Stimulated activated CD8-positive, alpha-beta memory T cell treated with anti-CD3 and anti-CD28 coated beads, Interleukin-12 subunit alpha, Interleukin-12 subunit beta, amount 100 ng/mL, for 24 hours (primary cell): Measurements from ENCODE around the gene DDX1.

Experiments used
- DNase-seq: peaks from one replicate; pipeline ENCODE4 v3.0.0-alpha.2; 2020; ENCODE audit errors: extremely low read depth

The DDX1 gene

DNA sequence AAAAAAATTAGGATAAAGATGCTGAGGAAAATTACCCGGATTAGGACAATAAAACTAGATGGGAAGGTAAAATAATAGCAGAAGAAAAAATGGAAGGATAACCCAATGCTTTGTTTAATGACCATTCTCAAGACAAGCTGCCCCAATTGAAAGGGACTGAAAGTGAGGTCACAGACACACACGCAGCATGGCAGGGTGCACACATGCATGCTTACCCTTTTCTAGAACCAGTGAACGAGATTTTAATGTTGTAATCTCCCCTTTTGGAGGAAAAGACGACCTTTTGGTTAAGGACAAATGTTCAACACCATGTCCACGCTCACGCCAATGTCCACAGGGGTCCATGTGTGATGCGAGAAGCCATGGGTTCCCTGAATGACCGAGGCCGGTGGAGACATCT, 70.9 kb downstream of the DDX1 start:
- no peak for DNase-seq

DNA sequence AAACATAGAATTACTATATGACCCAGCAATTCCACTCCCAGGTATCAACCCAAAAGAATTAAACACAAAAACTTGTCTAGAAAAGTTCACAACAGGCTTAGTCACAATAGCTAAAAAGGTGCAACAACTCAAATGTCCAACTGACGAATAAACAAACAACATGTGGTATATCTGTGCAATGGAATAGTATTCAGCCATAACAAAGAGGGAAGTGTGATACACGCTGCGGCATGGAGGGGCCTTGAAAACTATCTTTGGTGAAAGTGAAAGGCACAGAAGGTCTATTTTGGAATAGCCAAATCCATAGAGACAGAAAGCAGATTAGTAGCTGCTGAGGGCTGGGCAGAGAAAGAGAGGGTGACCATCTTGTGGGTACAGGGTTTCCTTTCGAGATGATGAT, 72.1 kb downstream of the DDX1 start:
- no peak for DNase-seq

DNA sequence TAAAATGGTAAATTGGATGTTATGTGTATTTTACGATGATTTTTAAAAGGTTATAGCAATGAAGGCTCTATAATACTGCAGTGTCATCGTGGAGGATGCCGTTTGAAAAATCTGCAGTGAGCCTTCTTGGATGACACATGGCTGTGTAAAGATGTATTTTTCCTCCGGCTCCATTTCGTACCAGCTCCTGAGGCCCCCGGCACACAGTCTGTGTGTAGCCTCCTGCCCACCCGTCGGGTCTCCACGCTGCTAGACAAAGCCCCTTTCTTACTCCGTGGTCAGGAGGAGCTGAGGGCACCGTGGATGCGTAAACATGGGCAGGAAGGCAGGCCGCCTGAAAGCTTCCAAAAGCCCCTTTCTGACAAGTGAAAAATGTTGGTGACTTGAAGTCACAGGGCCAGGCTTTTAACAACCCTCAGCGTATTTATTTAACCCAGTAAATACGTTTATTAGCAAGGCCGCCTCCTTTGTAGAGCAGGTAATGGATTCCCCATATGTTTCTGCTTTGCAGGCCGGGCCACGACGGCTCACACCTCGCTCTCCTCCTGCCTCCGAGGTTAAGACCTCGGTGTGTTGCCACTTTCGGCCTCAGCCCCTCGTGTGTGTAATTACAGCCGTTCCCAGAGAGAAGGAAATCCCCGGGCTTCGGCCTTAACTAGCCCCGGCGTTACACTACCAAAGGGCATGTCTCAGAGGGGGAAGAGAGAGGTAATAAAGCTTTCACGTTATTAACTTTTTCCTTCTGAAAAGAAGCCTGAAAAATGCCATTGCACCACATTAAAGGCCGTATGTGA, 72.8 kb downstream of the DDX1 start:
- DNase-seq: no peak

DNA sequence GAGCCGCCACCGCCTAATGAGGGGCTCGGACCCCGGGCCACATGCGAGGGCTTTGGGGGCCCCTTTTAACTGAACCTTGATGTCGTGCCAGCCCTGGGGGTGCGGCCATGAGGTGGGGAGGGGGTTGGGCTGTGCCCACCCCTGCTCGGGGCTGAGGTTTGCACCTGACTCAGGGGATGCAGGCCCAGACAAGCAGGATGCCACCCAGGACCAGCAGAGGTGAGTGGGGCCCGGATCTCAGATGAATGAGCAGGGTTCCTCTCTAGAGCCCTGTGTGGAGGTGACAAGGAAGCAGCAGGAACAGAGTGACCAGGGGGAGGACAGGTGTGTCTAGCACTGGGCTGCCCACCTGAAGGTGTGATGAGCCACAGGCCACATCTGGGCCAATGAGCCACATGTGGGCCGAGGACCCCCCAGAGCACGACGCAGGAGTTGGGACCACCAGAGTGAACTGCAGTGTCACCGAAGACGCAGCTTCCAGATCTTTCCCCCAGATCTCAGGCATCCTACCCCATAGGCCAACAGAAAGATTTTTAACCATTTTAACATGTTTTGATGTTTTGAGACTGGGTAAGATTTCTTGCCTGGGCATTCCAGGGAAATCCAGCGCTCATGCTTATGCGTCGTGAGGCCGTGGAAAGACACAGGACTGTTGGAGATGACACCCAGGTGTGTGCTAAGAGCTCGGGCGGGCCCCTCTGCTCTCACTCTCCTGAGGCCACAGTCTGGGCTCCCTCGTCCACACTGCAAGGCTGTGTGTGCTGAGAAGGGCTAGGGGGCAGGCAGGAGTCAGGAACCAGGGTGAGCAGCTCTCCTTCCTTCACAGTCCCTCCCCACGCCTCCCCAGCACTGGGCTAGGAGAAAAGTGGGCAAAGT, 73.6 kb downstream of the DDX1 start:
- DNase-seq: no peak

DNA sequence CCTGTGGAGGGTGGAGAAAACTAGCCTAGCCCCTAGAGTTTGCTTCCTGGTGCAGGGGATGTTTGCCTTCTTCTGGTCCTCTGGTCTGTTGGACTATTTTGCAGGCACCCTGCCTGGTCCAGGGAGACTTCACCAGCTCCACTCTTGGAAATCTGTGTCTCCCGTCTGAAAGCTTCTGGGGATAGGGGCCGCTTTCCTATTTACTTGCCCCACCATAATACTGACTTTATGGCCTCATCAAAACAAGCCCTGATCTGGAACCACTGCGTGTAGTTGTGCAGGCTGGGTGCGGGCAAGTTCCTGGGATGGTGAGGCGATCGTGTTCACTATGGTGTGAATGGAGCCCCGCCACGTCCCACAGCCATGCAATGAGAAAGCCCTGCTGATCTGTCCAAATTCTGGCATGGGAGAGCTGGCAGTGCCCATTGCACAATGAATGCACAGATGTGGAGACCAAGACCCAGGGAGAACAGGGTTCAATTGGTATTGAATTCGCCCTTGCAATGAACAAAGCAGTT, 74.3 kb downstream of the DDX1 start:
- DNase-seq: no peak

DNA sequence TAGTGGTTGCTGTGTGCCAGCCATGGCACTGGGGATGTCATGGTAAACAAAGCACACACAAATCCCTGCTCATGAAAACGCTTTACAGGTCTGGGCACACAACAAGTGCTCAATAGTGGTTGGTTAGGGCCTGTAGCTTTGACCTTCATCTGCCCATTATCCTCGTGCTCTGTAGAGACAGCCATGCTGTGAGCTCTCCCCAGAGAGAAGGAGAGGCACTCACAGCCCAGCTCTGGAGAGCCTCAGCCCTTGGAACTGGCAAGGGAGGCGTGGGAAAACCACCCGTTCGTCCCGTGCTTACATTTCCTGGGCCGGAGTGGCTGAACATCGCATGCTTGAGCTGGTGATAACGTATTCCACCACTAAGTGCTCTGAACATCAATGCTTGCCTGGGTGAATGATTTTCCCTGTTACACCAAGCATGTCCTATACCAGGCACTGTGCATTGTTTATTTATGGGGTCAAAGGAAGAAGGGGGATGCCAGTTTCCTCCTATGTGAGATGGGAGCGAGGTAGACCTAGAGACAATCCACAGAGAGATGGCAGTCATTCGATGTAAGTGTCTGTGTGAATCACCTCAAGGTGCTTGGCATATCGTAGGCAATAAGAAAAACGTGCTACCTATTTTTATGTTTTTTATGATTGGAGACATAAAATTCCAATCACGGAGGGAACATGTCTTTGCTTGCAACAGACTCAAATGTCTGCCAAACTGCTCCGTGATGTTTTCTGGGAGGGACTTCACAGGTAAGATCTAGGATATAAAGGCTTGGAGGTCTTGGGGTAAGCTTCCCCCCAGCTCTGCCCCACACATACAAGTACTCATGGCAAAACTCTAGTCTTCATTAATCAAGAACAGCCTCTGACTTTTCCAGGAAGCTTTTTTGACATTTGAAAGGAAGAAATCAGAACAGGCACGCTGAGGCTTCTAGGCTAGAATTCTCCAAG, 75.5 kb downstream of the DDX1 start:
- no peak for DNase-seq

DNA sequence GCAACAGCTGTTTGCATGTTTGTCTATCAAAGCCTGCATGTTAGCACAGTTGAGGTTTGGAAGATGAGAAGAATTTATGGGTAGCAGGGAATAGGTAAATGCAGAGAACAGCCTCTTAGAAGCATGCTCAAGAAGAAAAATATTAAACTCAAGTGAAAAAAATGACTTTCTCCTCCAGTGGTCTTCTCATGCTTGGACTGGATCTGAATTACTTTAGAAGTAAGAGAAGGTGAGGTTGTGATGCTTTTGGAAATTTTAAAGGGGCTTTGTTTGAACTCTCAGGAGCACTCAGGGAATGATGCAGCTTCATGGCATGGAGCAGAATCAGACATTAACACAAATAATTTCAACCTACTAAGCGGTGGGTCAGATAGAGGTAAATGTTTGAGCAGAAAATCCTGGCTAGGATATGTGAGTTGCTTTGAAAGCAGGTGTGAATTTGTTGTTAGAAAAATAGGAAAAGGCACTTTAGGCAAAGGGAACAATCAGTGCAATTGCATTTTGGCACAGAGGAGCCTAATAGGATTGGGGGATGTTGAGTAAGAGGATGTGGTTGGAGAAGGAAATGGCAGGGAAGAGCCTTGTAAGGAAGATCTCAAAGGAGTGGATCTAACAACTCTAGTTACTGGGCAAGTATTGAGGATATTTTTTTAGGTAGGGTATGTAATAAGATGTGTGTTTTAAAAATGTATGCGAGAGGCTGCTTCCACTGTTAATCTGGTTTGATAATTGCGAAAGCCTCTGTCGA, 76.3 kb downstream of the DDX1 start:
- DNase-seq: no peak

DNA sequence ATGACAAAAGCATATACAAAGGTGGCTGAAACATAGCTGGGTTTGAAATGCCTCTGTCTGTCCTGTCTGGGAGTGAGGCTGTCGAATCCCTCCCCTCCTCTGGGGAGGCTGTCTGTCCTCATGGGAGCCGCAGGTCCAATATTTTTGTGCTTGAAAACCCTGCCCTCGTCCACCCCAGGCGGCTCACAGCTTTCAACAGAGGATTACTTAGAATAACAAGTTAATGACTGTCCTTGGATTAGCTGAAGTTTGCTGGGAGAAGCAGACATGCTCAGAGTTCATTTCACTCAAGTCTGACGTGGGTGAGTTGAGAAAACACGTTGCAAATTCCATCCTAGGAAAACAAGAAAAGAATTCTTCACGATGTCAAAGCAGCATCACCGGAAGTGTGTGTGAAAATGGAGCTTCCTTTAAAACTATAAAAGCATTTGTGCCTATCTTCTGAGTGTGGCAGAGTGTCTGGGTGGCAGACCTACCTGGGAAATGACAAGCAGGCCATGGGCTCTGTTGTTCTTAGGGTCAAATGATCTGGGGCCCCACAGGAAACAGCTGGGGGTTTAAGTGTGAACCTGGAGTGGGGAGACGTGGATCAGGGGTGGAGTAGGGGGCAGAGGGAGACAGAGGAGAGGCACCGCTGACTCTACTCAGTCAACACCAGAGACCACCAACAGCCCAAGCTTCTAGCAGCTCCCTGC, 77.1 kb downstream of the DDX1 start:
- DNase-seq: no peak

DNA sequence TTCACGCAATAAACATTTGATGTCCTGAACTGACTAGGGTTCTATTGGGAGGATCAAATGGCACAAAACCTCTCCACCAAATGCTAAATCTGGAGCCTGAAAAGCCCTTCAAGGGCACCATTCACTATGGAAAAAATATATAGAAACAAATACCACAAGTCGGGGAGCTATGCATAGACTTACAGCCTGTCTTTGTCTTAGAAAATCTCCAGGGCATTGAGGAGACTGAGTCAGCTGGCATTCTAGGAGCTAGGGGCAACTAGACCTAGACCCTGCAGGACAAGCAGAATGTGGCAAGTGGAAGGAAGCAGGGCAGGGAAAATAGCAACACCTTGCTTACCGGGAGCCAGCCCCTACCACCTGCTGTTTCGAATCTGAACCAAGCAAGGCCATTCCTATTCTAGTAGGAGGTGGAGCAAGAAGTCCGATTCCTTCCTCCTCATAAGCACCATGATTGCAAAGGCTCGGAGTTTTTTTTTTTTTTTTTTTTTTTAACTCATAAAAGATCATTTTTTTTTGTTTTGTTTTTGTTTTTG, 77.8 kb downstream of the DDX1 start:
- DNase-seq: no peak

DNA sequence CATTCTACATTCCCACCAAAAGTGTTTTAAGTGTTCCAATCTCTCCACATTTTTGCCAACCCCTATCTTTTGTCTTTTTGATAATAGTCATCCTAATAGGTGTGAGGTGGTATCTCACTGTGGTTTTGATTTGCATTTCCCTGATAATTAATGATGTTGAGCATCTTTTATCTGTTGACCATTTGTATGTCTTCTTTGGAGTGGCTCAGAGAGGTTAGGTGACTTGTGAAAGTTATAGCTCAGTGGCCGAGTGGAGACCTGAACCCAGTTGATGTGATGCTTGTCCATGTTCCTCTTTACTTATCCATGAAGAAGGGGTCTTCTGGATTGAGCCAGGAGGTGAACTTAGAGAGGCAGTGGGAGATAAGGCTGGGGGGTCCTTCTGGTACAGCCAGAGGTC, 78.8 kb downstream of the DDX1 start:
- DNase-seq: no peak

DNA sequence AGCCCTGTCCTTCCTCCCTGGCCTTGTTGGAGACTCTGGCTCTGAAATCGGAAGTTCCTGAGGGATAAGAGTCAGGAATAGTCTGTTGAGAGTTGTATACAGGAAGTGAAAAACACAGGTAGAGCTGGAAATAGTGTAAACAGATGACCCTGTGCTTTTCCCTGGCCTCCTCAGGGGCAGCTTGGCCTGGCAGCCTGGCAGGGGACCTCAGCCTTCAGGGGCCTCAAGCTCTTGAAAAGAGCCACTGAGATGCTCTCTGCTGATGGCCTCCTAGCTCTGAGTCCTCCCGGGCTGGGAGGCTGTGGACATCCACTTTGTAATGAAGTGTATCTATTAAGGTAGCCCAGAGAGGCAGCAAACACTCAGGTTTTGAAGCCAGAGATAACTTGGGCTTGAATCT, 79.3 kb downstream of the DDX1 start:
- no peak for DNase-seq

DNA sequence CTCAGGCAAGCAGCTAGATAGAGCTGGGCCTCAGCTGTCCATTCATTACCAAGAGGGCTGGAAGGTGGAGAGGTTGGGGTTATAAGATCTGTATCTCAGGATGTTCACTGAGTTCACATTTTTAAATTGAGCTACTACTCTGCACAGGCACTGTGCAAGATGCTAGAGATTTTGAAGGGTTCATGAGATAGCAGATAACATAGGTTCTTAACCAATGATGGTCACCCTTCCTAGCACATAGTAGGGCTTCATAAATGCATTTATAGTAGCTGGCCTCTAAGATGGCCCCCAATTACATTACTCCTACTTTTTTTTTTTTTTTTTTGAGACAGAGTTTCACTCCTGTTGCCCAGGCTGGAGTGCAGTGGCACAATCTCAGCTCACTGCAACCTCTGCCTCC, 79.7 kb downstream of the DDX1 start:
- no peak for DNase-seq

DNA sequence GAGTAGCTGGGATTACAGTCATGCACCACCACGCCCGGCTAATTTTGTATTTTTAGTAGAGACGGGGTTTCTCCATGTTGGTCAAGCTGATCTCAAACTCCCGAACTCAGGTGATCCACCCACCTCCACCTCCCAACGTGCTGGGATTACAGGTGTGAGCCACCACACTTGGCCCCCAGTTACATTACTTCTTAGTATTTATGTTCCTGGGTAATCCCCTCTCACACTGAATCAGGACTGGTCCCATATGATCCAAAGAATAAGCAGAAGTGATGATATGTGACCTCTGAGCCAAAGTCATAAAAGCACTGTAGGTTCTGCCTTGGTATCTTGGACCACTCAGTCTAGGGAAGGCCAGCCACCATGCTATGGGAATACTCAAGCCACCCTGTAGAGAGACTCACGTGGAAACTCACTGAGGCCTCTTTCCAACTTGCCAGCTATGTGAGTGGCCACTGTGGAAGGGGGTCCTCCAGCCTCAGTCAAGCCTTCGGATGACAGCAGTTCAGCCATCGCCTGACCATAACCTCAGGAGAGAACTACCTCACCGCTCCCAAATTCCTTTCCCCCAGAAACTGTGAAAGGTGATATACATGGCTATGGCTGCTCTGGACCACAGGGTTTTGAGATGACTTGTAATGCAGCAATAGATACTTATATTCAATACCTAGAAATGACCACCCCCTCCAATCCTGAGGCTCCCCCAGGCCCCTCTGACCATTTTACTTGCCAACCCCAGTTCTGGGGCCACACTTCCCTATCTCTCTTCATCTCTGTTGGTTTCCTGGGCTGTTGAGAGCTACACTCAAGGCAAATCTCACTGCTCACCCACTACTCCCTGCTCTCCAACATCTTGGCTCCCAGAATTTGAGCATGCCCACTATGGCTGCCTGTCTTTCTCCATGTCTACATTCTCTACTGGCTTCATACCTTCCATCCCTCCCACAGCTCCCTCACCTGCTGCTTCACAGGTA, 80.5 kb downstream of the DDX1 start:
- no peak for DNase-seq

DNA sequence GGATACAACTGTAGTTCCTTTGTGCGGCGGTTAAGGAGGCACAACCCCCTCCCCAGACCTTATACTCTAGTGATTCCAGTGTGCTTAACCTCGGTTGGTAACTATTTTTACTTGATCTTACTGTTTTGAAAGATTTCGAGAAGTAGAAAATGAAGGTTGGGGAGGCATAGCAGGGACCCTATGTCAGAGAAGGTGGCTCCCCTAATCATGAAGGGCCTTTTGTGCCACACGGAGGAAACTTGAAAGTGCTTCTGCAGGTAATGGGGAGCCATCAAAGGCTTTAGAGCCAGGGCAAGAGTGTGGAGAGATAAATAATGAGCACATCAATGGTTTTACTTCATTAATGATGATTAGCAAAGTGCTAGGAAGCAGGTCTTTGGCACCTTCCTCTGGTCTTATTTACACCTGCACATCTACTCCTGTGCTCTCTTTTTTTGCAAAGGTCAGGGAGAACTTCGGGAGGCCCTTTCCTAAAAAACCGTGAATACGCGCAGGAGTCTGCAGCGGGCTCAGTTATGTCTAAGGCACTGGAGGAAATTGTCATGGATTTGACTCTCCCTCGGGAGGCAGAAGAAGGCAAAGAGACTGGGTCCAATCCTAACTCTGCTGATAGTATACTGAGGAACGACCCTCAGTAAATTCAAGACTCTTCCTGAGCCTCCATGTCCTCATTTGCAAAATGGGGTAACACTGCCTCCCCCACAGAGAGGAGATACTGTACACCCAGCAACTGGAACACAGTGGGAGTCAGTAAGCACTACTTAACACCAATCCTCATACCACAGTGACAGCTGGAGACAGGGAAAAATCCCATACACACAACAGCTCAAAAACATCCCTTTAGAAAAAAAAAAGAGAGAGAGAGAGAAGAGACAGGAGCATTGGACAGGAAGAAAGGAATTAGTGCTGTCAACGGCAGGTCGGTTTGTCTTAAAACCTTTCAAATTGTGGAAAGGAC, 81.6 kb downstream of the DDX1 start:
- no peak for DNase-seq

DNA sequence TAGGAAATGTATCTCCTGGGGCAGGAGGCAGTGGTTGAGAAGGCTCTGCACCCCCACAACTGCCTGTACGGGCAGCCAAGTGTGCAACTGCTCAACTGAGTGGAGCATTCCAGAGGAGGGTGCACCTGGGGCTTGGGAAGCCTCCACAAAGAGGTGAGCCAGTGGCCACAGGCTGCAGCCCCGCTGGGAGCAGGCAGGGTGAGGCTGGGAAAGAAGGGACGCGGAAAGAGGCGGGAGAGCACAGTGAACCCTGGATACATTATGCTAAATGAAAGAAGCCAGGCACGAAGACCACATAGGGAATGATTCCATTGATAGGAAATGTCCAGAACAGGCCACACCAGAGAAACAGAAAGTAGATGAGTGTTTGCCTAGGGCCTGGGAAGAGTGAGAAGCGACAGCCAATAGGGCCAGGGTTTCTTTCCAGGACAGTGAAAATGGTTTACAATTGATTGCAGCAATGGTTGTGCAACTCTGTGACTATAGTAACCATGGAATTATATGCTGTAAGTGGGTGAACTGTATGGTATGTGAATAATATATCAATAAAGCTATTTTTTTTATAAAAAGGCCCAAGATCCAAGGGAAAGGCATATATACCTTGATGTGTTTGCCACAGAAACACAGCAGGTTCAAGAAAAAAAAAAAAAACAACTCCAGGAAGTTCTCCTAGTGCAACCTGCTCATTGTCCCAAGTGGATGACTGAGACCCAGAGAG, 82.4 kb downstream of the DDX1 start:
- DNase-seq: no peak

DNA sequence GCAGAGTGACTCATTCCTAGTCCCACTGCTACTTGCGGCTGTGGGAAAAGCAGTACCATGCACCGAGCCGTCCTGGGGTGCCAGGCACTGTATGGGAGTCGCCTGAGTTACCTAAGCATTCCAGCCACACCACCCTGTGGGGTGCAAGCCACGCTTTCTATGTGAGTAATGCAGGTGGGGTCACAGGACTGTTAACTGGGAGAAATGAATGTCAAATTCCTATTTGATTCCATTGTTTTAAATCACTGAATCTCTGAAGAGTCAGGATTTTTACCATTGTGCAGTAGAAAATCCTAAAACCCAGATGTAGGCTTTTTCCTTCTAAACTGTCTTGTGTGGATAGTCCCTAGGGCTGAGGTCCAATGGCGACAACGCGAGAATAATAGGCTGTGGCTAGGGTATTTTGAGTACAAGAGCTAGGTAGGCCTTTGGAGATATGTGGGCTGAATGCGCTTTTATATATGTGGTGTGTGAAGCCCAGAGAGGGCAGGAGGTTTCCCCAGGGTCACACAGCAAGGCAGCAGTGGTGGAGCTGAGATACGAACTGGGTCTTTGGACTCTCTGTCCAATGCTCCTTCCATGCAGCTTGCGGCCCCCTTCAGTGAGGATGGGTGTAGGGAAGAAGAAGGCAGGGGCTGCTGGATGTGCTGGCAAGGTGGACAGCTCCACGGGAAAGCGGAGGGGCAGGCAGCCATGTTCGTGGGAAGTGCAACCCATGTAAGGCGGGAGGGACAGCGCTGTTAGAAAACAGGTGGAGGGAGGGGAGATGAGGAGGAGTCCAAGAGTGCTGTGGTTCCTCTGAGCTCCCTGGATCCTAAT, 83.2 kb downstream of the DDX1 start:
- DNase-seq: no peak
